DOHH2 (cell line): ENCODE results near the gene BMP7.

Experiments
- CTCF ChIP-seq: fragments of 200-600 bp; sonication (generic); IDR thresholded peaks from one replicate; pipeline ENCODE4 v1.5.1; 2014; ENCODE audit warnings: antibody characterized with exemption, mild to moderate bottlenecking, low read depth, low read length; ENCODE audit not compliant: poor library complexity, severe bottlenecking
- EZH2phosphoT487 ChIP-seq: fragments of 200-600 bp; sonication (generic); IDR thresholded peaks from 2 replicates; pipeline ENCODE4 v1.6.1; 2017; ENCODE audit warnings: borderline replicate concordance, mild to moderate bottlenecking, antibody characterized with exemption, low read length, moderate library complexity, mixed read lengths

DNA sequence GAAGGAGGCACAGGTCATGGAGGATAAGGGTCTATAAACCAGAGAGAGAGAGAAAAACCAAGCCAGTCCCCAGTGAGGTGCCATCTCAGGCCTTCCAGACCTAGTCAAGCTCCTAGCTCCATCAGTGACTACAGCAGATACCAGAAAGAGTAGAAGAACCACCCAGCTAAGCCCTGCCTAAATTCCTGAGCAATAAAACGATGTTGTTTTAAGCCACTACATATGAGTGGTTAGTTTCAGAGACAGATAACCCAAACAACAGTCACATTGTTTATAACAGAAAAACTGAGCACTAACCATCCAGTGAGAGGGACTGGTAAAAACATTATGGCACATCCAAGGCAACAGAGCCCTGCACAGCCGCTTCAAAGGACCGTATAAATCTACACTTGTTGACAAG, 59.2 kb downstream of the BMP7 start:
- TF ChIP-seq CTCF (no peak), EZH2phosphoT487 (no peak)
